HepG2 (cell line): Measurements from ENCODE around the gene TIMELESS. TPM values are rescaled to one million over a fixed set of nuclear protein-coding genes. Genes with fewer than 3 reads are reported as not detected.
A peak's percentile ranks its signal among the peaks of the same experiment; 100 is the strongest.

ENCODE experiments used
- KLF16 ChIP-seq, 2 experiments: sonication (generic) in 1 of 2; formaldehyde crosslinking in 1 of 2; IDR thresholded peaks; 2 replicates each; pipeline versions ENCODE4 v1.6.1 to v1.8.0; 2016 to 2023; ENCODE audit warnings: missing genetic modification reagents in 2 of 2, missing compliant biosample characterization in 1 of 2
- MZF1 ChIP-seq: sonication (generic); formaldehyde crosslinking; IDR thresholded peaks from 2 replicates; pipeline ENCODE4 v1.8.1; 2023; ENCODE audit warnings: mild to moderate bottlenecking, missing genetic modification reagents, borderline replicate concordance
- PAWR ChIP-seq: sonication (generic); formaldehyde crosslinking; IDR thresholded peaks from 2 replicates; pipeline ENCODE4 v1.4.0; 2020; ENCODE audit warnings: missing genetic modification reagents, mild to moderate bottlenecking, borderline replicate concordance
- SP4 ChIP-seq: sonication (generic); formaldehyde crosslinking; IDR thresholded peaks from 2 replicates; pipeline ENCODE4 v1.8.1; 2023; ENCODE audit warnings: mild to moderate bottlenecking, missing genetic modification reagents
- SYNCRIP ChIP-seq: fragments of 200-400 bp; formaldehyde crosslinking; IDR thresholded peaks from 2 replicates; pipeline ENCODE4 v1.6.1; 2018; ENCODE audit warnings: mild to moderate bottlenecking, low read depth, low read length; ENCODE audit not compliant: insufficient read depth
- TEAD3 ChIP-seq: optimal IDR thresholded peaks from 2 replicates; pipeline ENCODE3; 2016; ENCODE audit warnings: borderline replicate concordance
- WIZ ChIP-seq: sonication (generic); formaldehyde crosslinking; IDR thresholded peaks from 2 replicates; pipeline ENCODE4 v1.5.1; 2020; ENCODE audit warnings: mild to moderate bottlenecking, missing genetic modification reagents
- YY1 ChIP-seq: IDR thresholded peaks from 2 replicates; pipeline ENCODE4 v1.6.1; 2011; ENCODE audit warnings: low read length, low read depth, moderate library complexity, mild to moderate bottlenecking; ENCODE audit not compliant: insufficient read depth, insufficient replicate concordance
- ZBTB3 ChIP-seq: sonication (generic); formaldehyde crosslinking; IDR thresholded peaks from 2 replicates; pipeline ENCODE4 v1.4.0; 2020; ENCODE audit warnings: low read depth, mild to moderate bottlenecking, moderate library complexity, missing genetic modification reagents, borderline replicate concordance
- ZNF205 ChIP-seq: IDR thresholded peaks from 2 replicates; pipeline ENCODE4 v1.6.1; 2018; ENCODE audit warnings: missing biosample characterization, missing genetic modification reagents
- ZNF543 ChIP-seq: sonication (generic); formaldehyde crosslinking; IDR thresholded peaks from 2 replicates; pipeline ENCODE4 v1.4.0; 2020; ENCODE audit warnings: mild to moderate bottlenecking, missing genetic modification reagents
- ZNF562 ChIP-seq: sonication (generic); formaldehyde crosslinking; IDR thresholded peaks from 2 replicates; pipeline ENCODE4 v1.8.0; 2022; ENCODE audit warnings: missing genetic modification reagents, borderline replicate concordance
- ZNF670 ChIP-seq: sonication (generic); formaldehyde crosslinking; IDR thresholded peaks from 2 replicates; pipeline ENCODE4 v1.8.0; 2022; ENCODE audit warnings: mild to moderate bottlenecking, missing genetic modification reagents, borderline replicate concordance
- ZNF672 ChIP-seq: sonication (generic); formaldehyde crosslinking; IDR thresholded peaks from 2 replicates; pipeline ENCODE4 v1.8.1; 2022; ENCODE audit warnings: missing genetic modification reagents
- ZNF749 ChIP-seq: sonication (generic); formaldehyde crosslinking; IDR thresholded peaks from 2 replicates; pipeline ENCODE4 v1.8.0; 2022; ENCODE audit warnings: mild to moderate bottlenecking, missing genetic modification reagents, moderate library complexity, borderline replicate concordance
- polyA plus RNA-seq, 8 experiments: library from polyadenylated mRNA; depleted of rRNA in 3 of 8; stranded (reverse) in 7 of 8; unstranded in 1 of 8; fragments of >200 nt; fragmentation: Illumina TruSeq in 4 of 8; extraction: Trizol in 4 of 8; gene quantifications; 2 replicates each; pipeline versions ENCODE4 v1.2.1 to v1.2.3, GENCODE V29; 2011 to 2016; ENCODE audit warnings: low read depth in 4 of 8, missing spikeins in 1 of 8, mixed read lengths in 1 of 8; ENCODE audit not compliant: insufficient read depth in 1 of 8
- total RNA-seq, 5 experiments: library from RNA; depleted of rRNA; stranded (reverse); fragments of >200 nt; fragmentation: Illumina TruSeq; extraction: Trizol; gene quantifications; 2 replicates each; pipeline ENCODE4 v1.2.3, GENCODE V29; 2016; ENCODE audit warnings: low read depth in 1 of 5
- TF ChIP-seq, protein P1 (sequence below): sonication (generic); formaldehyde crosslinking; IDR thresholded peaks from 2 replicates; pipeline ENCODE4 v1.5.1; 2020; ENCODE audit warnings: missing genetic modification reagents, mild to moderate bottlenecking, borderline replicate concordance
- TF ChIP-seq, protein P2 (sequence below): sonication (generic); formaldehyde crosslinking; IDR thresholded peaks from 2 replicates; pipeline ENCODE4 v1.5.0; 2020; ENCODE audit warnings: mild to moderate bottlenecking, missing genetic modification reagents, moderate library complexity
- TF ChIP-seq, protein P3 (sequence below): sonication (generic); formaldehyde crosslinking; IDR thresholded peaks from 2 replicates; pipeline ENCODE4 v1.8.0; 2022; ENCODE audit warnings: missing genetic modification reagents, mild to moderate bottlenecking, borderline replicate concordance
- TF ChIP-seq, protein P4 (sequence below): sonication (generic); formaldehyde crosslinking; IDR thresholded peaks from 2 replicates; pipeline ENCODE4 v1.4.0; 2020; ENCODE audit warnings: mild to moderate bottlenecking, low read depth, missing genetic modification reagents
- TF ChIP-seq, protein P5 (sequence below): sonication (generic); formaldehyde crosslinking; IDR thresholded peaks from 2 replicates; pipeline ENCODE4 v1.9.0; 2021; ENCODE audit warnings: missing genetic modification reagents, borderline replicate concordance

The TIMELESS gene
- total and polyA plus RNA-seq, 2 of the 13 experiments (the other 11 are each of a cell fraction or from before 2014, with no cell fraction given), result 4.0 to 20.3 TPM

DNA sequence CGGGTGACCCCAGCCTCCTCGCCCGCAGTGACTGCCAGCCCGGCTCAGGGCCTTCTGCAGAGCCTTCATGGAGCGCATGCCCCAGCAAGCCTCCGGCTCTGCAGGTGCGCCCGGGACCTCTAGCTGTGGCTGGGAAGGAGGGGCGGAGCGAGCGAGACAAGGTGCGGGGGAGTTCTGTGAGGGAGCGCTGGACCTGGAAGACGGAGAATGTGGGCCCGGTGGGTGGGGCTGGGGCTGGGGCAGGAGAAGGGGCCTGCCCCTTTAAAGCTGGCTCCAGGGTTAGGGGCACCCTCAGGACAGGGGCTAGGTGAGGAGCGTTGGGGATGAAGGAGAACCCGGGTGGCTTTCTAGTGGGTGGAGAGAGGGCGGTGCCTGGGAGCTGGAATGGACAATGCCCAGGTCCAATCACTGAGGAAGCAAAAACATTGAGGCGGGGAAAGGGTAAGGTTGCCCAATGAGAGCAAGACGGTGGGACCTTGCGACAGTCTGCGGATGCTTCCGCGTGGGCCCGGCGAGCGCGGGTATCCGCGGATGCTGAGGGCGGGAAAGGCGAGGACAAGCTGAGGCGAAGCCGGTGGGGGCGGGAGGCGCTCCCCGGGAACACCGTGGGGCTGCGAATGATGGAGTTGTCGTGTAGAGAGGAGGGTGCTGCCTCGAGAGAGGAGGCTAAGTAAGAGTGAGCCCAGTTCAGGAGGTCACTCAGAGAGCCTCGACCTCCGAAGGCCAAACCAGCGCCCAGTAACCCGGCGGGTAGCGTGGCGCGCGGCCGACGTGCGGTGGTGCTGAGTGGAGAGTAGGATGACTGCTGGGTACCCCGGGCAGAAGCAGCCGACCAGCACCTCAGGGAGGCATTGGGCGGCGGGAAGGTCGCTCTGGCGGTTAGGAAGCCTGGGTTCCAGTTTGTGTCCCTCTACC, 39.1 kb upstream of the TIMELESS start, which contains the start of gene GLS2 (continued):
- TF ChIP-seq ZNF562 (CRISPR knock-in tag) (peak; percentile 88; the same call in 1 of the 2 replicates), WIZ (no peak; the same call in 1 of the 2 replicates), ZNF670 (CRISPR knock-in tag) (peak; percentile 73; the same call in 1 of the 2 replicates), ZNF672 (CRISPR knock-in tag) (no peak), SYNCRIP (no peak), ZBTB3 (CRISPR knock-in tag) (no peak), KLF16 (CRISPR knock-in tag; IDR thresholded peaks at IDR 0.05) (peak; percentile 57 to 60; a peak in 2 of 4 replicates), PAWR (no peak), ZNF205 (no peak; the same call in 1 of the 2 replicates), ZNF543 (CRISPR knock-in tag) (peak; percentile 67; the same call in 1 of the 2 replicates), YY1 (no peak), ZNF749 (CRISPR knock-in tag) (peak; percentile 81; the same call in 1 of the 2 replicates), MZF1 (CRISPR knock-in tag) (no peak), TEAD3 (CRISPR knock-in tag) (peak; percentile 52), SP4 (CRISPR knock-in tag) (peak; percentile 83)
- TF ChIP-seq, protein P1, sequence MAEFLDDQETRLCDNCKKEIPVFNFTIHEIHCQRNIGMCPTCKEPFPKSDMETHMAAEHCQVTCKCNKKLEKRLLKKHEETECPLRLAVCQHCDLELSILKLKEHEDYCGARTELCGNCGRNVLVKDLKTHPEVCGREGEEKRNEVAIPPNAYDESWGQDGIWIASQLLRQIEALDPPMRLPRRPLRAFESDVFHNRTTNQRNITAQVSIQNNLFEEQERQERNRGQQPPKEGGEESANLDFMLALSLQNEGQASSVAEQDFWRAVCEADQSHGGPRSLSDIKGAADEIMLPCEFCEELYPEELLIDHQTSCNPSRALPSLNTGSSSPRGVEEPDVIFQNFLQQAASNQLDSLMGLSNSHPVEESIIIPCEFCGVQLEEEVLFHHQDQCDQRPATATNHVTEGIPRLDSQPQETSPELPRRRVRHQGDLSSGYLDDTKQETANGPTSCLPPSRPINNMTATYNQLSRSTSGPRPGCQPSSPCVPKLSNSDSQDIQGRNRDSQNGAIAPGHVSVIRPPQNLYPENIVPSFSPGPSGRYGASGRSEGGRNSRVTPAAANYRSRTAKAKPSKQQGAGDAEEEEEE (CRISPR knock-in tag), result no peak
- TF ChIP-seq, protein P2, sequence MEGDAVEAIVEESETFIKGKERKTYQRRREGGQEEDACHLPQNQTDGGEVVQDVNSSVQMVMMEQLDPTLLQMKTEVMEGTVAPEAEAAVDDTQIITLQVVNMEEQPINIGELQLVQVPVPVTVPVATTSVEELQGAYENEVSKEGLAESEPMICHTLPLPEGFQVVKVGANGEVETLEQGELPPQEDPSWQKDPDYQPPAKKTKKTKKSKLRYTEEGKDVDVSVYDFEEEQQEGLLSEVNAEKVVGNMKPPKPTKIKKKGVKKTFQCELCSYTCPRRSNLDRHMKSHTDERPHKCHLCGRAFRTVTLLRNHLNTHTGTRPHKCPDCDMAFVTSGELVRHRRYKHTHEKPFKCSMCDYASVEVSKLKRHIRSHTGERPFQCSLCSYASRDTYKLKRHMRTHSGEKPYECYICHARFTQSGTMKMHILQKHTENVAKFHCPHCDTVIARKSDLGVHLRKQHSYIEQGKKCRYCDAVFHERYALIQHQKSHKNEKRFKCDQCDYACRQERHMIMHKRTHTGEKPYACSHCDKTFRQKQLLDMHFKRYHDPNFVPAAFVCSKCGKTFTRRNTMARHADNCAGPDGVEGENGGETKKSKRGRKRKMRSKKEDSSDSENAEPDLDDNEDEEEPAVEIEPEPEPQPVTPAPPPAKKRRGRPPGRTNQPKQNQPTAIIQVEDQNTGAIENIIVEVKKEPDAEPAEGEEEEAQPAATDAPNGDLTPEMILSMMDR (CRISPR knock-in tag), result no peak
- TF ChIP-seq, protein P3, sequence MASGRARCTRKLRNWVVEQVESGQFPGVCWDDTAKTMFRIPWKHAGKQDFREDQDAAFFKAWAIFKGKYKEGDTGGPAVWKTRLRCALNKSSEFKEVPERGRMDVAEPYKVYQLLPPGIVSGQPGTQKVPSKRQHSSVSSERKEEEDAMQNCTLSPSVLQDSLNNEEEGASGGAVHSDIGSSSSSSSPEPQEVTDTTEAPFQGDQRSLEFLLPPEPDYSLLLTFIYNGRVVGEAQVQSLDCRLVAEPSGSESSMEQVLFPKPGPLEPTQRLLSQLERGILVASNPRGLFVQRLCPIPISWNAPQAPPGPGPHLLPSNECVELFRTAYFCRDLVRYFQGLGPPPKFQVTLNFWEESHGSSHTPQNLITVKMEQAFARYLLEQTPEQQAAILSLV, result peak; percentile 75; the same call in 1 of the 2 replicates
- TF ChIP-seq, protein P4, sequence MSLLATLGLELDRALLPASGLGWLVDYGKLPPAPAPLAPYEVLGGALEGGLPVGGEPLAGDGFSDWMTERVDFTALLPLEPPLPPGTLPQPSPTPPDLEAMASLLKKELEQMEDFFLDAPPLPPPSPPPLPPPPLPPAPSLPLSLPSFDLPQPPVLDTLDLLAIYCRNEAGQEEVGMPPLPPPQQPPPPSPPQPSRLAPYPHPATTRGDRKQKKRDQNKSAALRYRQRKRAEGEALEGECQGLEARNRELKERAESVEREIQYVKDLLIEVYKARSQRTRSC (CRISPR knock-in tag), result peak; percentile 83
- TF ChIP-seq, protein P5, sequence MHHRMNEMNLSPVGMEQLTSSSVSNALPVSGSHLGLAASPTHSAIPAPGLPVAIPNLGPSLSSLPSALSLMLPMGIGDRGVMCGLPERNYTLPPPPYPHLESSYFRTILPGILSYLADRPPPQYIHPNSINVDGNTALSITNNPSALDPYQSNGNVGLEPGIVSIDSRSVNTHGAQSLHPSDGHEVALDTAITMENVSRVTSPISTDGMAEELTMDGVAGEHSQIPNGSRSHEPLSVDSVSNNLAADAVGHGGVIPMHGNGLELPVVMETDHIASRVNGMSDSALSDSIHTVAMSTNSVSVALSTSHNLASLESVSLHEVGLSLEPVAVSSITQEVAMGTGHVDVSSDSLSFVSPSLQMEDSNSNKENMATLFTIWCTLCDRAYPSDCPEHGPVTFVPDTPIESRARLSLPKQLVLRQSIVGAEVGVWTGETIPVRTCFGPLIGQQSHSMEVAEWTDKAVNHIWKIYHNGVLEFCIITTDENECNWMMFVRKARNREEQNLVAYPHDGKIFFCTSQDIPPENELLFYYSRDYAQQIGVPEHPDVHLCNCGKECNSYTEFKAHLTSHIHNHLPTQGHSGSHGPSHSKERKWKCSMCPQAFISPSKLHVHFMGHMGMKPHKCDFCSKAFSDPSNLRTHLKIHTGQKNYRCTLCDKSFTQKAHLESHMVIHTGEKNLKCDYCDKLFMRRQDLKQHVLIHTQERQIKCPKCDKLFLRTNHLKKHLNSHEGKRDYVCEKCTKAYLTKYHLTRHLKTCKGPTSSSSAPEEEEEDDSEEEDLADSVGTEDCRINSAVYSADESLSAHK (CRISPR knock-in tag), result peak; percentile 61; the same call in 1 of the 2 replicates
